HG03175 (cell line): Measurements from ENCODE around the gene RALGPS2.
A peak's percentile ranks its signal among the peaks of the same experiment; 100 is the strongest.

Experiments
- ATAC-seq: cut with Tn5 transposase; IDR thresholded peaks from one replicate; pipeline ENCODE4 v1.9.1; 2021; ENCODE audit warnings: mild to moderate bottlenecking, moderate library complexity; ENCODE audit not compliant: unreplicated experiment

Gene RALGPS2

GRCh38 chr1:178916448-178917174, 191.6 kb downstream of the RALGPS2 start:
- peak; percentile 49 for ATAC-seq

- ATAC-seq = no peak
Observed at GRCh38 chr1:178918308-178918707, 193.3 kb downstream of the RALGPS2 start.

- ATAC-seq = no peak
Observed at GRCh38 chr1:178918955-178919354, 193.9 kb downstream of the RALGPS2 start.

GRCh38 chr1:178919581-178919980, 194.5 kb downstream of the RALGPS2 start:
- ATAC-seq = no peak

DNA sequence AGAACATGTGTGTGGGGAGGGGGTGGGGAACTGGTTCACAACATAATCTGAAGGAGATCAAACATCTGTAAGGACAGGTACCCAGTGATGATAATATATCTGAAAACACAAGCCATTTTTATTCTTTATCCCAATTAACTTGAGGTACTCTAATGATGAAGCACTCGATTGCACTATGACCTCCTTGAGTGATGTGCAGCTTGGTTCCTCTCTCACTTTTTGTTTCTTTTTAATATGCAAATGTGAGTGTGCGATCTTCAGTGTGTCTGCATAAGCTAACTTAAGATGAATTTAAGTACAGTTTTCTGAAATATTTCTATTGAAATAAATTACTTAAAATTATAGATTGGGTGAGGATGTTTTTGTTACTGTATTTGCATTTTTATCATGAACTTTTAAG, 196.5 kb downstream of the RALGPS2 start:
- no peak for ATAC-seq

DNA sequence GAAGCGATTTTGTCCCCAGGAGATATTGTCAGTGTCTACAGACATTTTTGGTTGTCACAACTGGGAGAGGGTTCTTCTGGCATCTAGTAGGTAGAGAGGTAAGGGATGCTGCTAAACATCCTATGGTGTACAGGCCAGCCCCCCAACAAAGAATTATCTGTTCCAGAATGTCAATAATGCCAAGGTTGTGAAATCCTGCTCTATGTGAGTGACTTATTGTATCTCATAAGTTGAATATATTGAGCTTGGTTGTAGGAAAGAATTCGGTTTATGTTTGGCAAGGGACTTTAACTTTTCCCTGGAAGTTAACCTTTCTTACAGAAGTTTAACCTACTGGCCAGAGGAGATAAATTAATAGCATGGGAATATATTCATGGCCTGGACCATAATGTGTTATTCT, 198.5 kb downstream of the RALGPS2 start:
- ATAC-seq = no peak

GRCh38 chr1:178926046-178926445, 201.0 kb downstream of the RALGPS2 start:
- no peak for ATAC-seq

- ATAC-seq = no peak
Observed at GRCh38 chr1:178927003-178927402, 202.0 kb downstream of the RALGPS2 start.

DNA sequence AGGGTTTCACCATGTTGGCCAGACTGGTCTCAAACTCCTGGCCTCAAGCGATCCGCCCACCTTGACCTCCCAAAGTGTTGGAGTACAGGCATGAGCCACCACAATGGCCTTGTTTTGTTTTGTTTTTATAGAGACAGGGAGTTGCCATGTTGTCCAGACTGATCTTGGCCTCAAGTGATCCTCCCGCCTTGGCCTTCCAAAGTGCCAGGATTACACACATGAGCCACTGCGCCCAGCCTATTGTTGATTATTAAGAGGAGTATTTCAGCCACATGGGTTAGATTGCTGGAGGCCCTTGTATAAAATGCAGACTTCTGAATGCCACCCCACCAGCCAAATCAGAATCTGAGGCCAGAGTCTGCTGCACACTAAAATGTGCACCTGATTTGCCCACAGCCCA, 203.0 kb downstream of the RALGPS2 start:
- no peak for ATAC-seq

DNA sequence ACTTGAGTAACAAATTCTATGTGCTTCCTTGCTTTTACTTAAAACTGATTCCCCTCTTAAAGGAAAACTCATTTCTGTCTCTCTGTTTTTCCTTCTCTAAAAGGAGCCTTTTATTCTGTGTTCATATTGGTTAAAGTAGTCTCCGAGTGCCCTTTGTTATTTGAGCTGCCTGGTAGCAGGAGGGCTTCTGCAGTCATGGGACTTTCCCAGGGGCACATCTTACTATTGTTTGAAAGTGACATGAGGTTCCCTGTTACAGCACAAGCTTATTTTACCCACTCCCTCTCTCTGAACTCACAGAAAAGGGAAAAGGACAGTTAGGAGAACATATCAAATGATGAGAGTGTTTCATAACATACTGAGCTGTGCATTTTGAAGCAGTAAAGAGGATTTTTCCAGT, 203.9 kb downstream of the RALGPS2 start:
- ATAC-seq = no peak

DNA sequence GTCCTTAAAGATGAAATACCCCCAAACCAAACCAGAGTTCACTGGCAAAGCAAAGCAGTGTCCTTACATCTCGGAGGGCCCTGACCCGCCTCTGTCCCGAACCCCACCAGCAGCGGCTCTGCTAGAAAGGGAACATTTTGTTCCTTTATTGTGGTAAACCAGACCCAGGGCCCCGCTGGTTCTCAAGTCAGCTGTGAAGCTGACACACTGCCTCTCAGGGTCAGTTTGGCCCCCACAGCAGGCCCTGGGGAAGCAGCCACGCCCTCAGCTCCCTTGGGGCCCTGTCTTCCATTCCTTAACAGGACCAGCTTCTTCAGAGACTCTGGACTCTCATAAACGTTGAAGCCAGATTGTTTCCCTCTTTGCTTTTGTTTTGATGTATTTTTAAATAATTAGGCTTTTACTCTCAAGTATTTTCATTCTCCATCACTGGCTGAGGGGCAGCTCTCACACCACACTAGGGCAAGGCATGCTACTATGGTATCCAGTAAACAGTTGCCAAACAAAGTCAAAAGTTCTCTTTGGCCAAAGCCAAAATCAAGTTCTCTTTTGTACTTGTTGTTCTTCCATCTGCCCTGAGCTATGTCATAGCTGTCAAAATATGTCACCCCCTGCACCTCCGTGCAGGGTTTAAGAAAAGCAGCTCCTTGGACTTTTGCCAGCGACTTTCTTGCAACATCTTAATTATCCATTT, 207.0 kb downstream of the RALGPS2 start:
- ATAC-seq = no peak

DNA sequence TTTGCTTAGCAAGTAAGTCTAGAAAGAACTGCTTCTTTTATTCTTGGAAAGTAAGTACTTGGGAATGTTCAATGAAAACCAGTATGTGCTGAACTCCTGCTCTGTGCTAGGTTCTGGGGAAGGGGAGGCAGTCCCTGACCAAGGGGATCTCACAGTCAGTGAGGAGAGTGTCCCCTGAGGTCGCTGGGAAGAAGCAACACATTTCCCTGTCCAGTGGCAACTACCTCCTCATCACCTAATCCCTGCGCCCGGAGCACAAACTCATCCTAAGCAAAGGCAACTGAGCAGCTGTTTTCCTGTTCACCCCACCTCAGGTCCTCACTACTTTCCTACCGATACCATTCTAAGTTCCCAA, 207.5 kb downstream of the RALGPS2 start:
- ATAC-seq = no peak

- ATAC-seq = no peak
Observed at GRCh38 chr1:178933105-178933561, 208.1 kb downstream of the RALGPS2 start.

DNA sequence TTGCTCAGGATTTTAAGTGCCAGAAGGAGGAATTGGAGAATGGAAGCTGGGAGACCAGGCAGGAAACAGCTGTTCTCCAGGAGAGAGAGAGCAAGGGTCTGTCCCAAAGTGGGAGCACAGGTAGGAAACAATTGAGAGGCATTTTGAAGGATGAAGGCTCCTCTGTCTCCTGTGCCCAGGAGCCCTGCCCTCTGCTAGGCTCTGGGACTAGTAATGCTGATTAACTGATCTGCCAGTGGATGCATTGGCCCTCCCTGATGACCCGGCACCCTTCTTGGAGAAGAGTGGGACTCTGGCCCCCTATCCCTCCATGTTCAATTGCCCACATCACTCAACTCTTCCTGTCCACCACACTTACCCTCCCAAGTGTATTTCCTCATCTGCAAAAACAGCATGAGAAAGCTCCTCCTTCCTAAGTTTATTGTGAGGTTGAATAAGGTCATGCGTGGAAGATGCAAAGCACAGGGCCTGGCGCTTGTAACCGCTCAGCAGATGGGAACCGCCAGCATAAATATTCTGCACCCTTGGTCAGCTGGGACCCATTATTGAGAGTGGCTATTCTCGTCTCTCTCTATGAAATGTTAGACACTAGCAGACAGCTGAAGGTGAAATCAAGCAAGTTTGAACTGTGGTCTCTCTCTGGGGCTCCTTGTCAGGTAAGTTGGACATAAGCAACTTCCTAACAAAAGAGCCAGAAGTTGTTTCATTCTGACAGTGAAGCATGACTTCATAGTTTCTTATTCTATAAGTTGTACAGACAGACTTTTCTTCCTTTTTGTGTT, 208.9 kb downstream of the RALGPS2 start:
- ATAC-seq = no peak

- ATAC-seq = no peak
Observed at GRCh38 chr1:178934546-178934945, 209.5 kb downstream of the RALGPS2 start.

- ATAC-seq = no peak
Observed at GRCh38 chr1:178935610-178936009, 210.6 kb downstream of the RALGPS2 start.

GRCh38 chr1:178937695-178938094, 212.7 kb downstream of the RALGPS2 start:
- ATAC-seq = no peak

DNA sequence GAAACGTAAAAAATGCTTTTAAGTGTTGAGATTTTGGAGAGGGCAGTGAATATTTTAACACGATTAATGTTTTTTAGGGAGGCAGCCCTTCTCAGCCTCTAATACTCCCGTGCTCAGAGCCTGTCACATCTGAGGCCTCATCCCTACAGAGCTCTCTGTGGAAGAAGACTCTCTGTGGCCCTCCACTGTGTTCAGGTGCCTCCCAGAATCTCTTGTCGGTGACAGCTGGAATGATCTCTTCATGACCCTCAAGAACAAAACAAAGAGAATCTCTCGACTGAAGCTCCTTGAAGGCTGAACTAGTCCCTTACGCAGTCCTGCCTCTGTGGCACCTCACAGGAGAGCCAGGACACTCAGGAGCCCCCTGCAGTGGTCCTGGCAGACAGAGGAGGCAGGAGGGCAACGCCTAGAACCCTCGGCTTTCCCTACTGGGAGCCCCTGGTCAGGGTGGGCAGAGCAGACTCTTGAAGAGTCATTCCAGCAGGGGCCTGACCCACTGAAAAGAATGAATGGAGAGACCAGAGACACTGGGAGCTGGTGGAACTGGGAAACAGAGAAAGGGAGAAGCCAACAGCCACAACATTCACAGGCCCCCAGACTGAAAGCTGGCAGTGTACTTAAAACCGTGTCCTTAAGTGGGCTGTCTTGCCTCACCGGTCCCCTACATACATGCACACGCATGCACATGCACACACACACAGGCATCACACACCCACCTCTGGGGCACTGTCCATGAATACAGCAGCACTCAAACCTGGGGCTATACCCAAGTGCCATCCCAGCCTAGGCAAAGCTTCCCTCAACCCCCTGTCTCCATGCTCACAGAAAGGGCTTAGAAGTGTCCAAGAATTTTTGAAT, 213.3 kb downstream of the RALGPS2 start:
- ATAC-seq = no peak

DNA sequence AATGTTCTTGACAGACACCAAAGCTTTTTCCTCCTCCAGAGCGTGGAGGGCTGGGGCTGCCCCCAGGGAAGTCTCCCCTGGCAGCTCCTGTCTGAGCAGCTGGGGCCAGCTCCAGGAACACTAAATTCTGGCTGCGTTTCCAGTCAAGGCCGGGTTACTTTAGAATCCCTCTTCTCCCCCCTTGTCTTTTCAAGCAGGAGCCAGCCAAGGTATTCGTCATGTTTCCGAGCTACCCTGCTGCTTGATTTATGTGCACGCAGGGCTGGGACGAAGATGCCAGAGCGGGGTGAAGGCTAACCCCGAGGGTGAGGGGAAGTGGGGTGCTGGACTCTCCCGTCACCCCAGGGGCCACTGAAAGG, 213.9 kb downstream of the RALGPS2 start:
- no peak for ATAC-seq

GRCh38 chr1:178939338-178940067, 214.5 kb downstream of the RALGPS2 start:
- no peak for ATAC-seq
